D721Med (cell line): ENCODE data around the gene MAN2A1.
A peak's percentile ranks its signal among the peaks of the same experiment; 100 is the strongest.

Experiments
- DNase-seq: peaks from one replicate; pipeline ENCODE4 v3.0.0; 2011; ENCODE audit warnings: low spot score; ENCODE audit not compliant: insufficient read length
- FAIRE-seq: peaks from 2 replicates; lab custom pipeline; 2011; peaks lifted over from hg19 to GRCh38; lab: Jason Lieb, UNC
- TF ChIP-seq, protein P1 (sequence below): IDR thresholded peaks from 2 replicates; pipeline ENCODE4 v1.5.1; 2012; ENCODE audit warnings: mild to moderate bottlenecking, control low read depth; ENCODE audit not compliant: insufficient read depth; ENCODE audit errors: missing control alignments

MAN2A1 gene

DNA sequence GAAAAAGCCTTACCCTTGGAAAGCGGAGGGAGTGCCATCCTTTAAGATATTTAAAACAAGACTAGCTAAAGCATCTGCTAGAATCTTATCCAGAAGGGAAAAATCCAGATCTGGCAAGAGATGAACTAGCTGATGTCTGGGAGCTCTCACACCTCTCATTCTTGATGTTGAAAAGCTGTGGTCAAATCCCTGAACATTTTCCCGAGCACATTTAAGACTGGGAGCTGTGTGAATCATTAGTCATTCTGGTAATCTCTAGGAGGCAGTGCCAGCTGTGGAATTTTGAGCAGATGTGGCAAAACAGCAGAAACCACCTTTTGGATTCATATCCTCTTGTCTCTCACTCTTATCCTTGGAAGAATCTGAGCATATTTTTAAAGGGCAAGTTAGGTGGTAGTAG, 218.0 kb downstream of the MAN2A1 start:
- no peak for DNase-seq

DNA sequence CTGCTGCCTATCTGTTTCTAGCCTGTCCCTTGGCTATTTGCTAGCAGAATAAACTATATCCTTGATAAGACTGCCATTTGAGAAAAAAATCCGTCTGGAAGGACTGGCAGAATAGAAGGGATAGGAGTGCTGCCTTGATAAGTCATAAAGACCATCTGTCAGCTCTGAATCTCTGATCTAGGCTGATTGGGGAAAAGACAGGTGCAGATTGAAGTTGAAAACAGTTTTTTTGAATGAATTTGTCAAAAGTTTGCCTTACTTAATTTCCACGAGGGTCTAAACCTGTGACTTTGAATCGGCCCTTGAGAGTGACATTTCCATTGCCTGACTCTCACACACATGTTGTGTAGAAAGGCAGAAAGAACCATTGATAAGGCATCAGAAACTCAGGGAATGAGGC, 218.6 kb downstream of the MAN2A1 start:
- DNase-seq (no peak), FAIRE-seq (no peak)
- TF ChIP-seq, protein P1, sequence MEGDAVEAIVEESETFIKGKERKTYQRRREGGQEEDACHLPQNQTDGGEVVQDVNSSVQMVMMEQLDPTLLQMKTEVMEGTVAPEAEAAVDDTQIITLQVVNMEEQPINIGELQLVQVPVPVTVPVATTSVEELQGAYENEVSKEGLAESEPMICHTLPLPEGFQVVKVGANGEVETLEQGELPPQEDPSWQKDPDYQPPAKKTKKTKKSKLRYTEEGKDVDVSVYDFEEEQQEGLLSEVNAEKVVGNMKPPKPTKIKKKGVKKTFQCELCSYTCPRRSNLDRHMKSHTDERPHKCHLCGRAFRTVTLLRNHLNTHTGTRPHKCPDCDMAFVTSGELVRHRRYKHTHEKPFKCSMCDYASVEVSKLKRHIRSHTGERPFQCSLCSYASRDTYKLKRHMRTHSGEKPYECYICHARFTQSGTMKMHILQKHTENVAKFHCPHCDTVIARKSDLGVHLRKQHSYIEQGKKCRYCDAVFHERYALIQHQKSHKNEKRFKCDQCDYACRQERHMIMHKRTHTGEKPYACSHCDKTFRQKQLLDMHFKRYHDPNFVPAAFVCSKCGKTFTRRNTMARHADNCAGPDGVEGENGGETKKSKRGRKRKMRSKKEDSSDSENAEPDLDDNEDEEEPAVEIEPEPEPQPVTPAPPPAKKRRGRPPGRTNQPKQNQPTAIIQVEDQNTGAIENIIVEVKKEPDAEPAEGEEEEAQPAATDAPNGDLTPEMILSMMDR = no peak

More for the DNA sequence above, 218.0 kb downstream of the MAN2A1 start:
- TF ChIP-seq, protein P1 = no peak
- FAIRE-seq = no peak

DNA sequence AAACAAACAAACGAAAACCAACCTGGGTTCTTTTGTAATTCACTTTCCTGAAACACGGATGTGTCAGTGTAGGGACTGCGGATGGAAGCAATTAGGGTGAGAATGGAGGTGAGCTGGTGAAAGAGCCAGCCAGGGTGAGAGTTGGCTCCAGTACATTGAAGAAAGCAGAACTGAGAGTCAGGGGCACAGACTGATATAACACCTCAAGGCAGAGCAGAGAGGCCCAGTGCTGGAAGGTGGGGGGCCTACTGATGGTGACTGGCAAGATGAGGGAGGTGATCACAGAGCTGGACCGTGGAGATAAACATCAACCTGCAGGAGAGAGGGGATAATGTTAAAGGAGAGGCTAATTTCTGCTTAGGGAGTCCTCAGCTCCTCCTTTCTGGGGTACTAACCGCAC, 221.1 kb downstream of the MAN2A1 start:
- DNase-seq (no peak), FAIRE-seq (no peak)
- TF ChIP-seq, protein P1 = no peak

DNA sequence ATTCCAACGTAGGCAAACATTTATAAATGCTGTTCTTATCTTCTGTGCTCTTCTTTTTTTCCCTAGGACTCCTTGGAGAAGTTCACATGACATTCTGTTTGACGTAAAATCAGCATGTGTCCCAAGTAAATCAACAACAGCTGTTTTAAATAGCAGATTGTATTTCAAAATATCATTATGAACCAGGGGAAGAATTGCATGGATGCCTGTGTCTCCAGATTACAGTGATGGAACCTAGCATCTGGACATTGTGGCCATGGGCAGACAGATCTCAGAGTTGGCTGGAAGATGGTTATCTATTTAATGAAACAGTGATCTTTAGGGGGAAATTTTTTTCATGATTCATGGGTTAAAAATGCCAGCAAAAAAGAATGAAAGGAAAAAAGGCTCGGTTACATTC, 222.0 kb downstream of the MAN2A1 start:
- TF ChIP-seq, protein P1 = no peak
- DNase-seq (no peak), FAIRE-seq (no peak)

DNA sequence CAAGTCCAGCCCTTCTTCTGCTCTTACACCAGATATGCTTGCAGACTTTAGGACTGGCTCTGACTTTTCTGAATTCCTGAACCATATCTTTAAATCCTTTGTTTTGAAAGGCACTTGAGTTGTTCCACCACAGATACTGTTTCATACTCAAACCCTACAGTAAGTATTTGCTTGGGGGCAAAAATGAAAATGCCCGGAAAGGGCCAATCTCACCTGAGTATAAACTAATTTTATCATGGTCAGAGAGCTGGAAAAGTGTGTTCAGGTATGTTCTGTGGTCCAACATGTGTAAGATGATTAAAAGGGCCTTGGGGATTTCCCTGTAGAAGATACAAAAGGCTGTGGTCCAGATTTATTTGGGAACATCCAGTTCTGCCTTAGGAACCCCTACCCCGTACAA, 225.2 kb downstream of the MAN2A1 start:
- FAIRE-seq (no peak), DNase-seq (no peak)
- TF ChIP-seq, protein P1 = no peak

DNA sequence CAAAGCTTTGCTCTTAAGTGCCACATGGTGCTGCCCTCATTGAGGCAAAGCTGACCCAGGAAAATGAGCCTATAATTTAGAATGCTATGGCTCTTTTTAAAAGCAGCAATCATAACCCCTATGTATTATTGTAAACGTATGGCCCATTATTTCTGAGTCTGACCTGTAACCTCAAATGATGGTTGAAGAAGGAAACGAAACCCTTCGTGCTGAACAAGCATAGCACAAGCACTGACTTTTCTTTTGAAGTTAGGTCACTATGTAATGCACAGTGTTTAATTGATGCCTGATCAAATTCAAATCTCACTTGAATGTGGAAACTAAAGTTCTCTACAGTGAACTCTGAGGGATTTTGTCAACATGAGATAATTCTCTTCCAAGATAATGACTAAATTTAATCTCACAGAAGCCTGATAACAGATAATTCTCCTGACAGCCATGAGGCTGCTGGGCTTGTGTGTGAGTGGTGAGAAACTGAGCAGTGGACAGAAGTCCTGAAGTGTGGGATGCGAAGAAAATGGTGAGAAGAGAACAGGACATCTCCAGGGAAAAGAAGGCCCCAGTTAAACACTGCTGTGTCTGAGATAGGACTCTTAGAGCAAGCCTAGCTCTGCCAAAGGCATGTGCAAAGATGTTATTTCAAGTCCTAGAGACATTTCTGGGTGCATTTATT, 226.9 kb downstream of the MAN2A1 start:
- DNase-seq = no peak
- TF ChIP-seq, protein P1 = no peak
- FAIRE-seq = peak; percentile 81
